ENCODE data around the gene WNT4. TPM values are rescaled to one million over a fixed set of nuclear protein-coding genes. Genes with fewer than 3 reads are reported as not detected.

Gene WNT4
- total and polyA plus RNA-seq, 2 of the 8 experiments (the other 6 are each of a cell fraction or from before 2014, with no cell fraction given): 1.3 to 6.6 TPM

DNA sequence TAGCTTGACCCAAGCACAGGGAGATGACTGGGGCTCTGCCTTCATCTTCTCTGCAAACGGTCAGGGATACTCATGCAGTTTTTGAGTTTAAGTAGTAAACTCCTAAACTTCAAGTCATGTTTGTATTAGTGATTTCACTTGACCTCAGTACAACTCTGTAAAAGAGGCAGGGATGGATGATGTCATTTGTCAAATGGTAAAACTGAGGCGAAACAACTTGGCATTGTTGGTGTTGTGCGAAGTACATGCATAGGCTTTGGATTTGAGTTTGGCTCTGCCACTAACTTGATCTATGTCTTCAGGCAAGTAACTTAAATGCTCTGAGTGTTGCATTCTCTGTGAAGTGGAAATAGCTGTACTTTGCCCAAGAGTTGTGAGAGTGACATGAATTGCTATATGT is 42.7 kb downstream of the WNT4 start:
- Histone ChIP-seq H4K5ac (ENCODE audit: insufficient read length, low read depth, low read length) (no peak overlapping the region), H4K20me1 (replicated peaks in 1 of 2; ENCODE audit: control insufficient read depth in 1 of 2, insufficient read depth in 2 of 2, low read length in 2 of 2) (peaks cover 0 to 2% of the 10 kb centered on the region in 2 experiments), H3K27me3 (replicated peaks in 1 of 4; ENCODE audit: control insufficient read depth in 3 of 4, extremely low read depth in 1 of 4, insufficient read depth in 3 of 4, low read length in 3 of 4) (no peaks in the 10 kb centered on the region), H4K8ac (ENCODE audit: extremely low read depth, insufficient read depth, low read length) (no peak overlapping the region), H3K9me3 (ENCODE audit: insufficient read depth in 2 of 2, low read depth in 1 of 2, low read length in 1 of 2) (no peaks in the 10 kb centered on the region), H3K4ac (replicated peaks; ENCODE audit: insufficient read length, low read depth, low read length) (no peak overlapping the region), H3K18ac (ENCODE audit: extremely low read depth, low read length) (no peak overlapping the region), H2BK15ac (ENCODE audit: low read length) (no peak overlapping the region), H3K4me3 (ENCODE audit: extremely low read depth in 1 of 4, insufficient read depth in 2 of 4, low read depth in 3 of 4, low read length in 4 of 4) (no peak overlapping the region), H3K4me2 (ENCODE audit: insufficient read depth in 1 of 2, low read depth in 2 of 2, low read length in 2 of 2) (no peak overlapping the region), H3K79me1 (ENCODE audit: low read depth, low read length) (0 out of 2 replicates have a peak, but pooled peaks cover 3% of the 10 kb centered on the region), H2BK5ac (ENCODE audit: low read depth, low read length) (no peak overlapping the region), H2BK20ac (ENCODE audit: low read length) (no peak overlapping the region), H4K91ac (replicated peaks; ENCODE audit: insufficient read length, low read length) (no peak overlapping the region), H2AK5ac (ENCODE audit: low read depth, low read length) (no peak overlapping the region), H2BK12ac (ENCODE audit: low read depth, low read length) (no peak overlapping the region), H3K23me2 (ENCODE audit: low read depth, low read length) (no peaks in the 10 kb centered on the region), H3K79me2 (ENCODE audit: control insufficient read depth in 1 of 2, insufficient read depth in 2 of 2, low read length in 2 of 2) (no peaks in the 10 kb centered on the region), H2BK120ac (replicated peaks; ENCODE audit: low read depth, low read length) (no peak overlapping the region), H3K9ac (replicated peaks in 1 of 4; ENCODE audit: extremely low read depth in 1 of 4, low read depth in 3 of 4, low read length in 3 of 4) (no peak overlapping the region), H3K56ac (replicated peaks; ENCODE audit: insufficient read length, low read depth, low read length) (no peak overlapping the region), H3K4me1 (replicated peaks in 1 of 4; ENCODE audit: control insufficient read depth in 3 of 4, insufficient read depth in 4 of 4, low read length in 3 of 4) (no peaks in the 10 kb centered on the region), H3K36me3 (ENCODE audit: control insufficient read depth in 2 of 4, insufficient read depth in 4 of 4, low read length in 3 of 4) (peaks cover 0 to 13% (median 5%) of the 10 kb centered on the region in 4 experiments; a peak in 3 of 8 replicates), H3K14ac (ENCODE audit: insufficient read length) (no peak overlapping the region), H3K23ac (ENCODE audit: insufficient read length) (no peak overlapping the region), H2AFZ (ENCODE audit: low read length) (no peak overlapping the region), H3K27ac (ENCODE audit: low read depth, low read length) (no peak overlapping the region)
- FAIRE-seq: no peak
- ChIA-PET POLR2A (ENCODE audit: partially characterized antibody) (interaction anchor here (1.0 kb wide), 1 partner anchor 47 kb away, joined by 3 read pairs; the partner anchor contains the start of gene CDC42), CTCF (ENCODE audit: partially characterized antibody) (interaction anchor here (0.7 to 2.1 kb wide), 7 partner anchors 9 to 316 kb away, joined by 3 to 6 read pairs (median 3); no protein-coding TSS in a partner anchor)
- 98% methylated on average over 3 of the region's 3 CpGs; no CpG with 5 or more reads in 1 of the 2 experiments for WGBS, 2 experiments (ENCODE audit: extremely low coverage in 1 of 2, insufficient coverage in 1 of 2, insufficient read length in 1 of 2, insufficient replicate concordance in 2 of 2, low coverage in 1 of 2, low lambda C conversion rate in 2 of 2, missing lambda C conversion rate in 1 of 2)
- no peak for DNase-seq (ENCODE audit: low read depth in 1 of 2, low spot score in 2 of 2)
- TF ChIP-seq RBBP5 (IDR thresholded peaks at IDR 0.05; ENCODE audit: borderline replicate concordance, low read depth, low read length): no peak
- TF ChIP-seq KDM1A (IDR thresholded peaks at IDR 0.05; ENCODE audit: borderline replicate concordance, low read length): no peak
- no peak for TF ChIP-seq TAF7 (optimal IDR thresholded peaks at IDR 0.05; ENCODE audit: borderline replicate concordance, low read depth, low read length)
- no peak for TF ChIP-seq JUND (IDR thresholded peaks at IDR 0.05; ENCODE audit: low read length)
- TF ChIP-seq BACH1 (IDR thresholded peaks at IDR 0.05; ENCODE audit: low read length): no peak
- TF ChIP-seq CBX5 (IDR thresholded peaks at IDR 0.05; ENCODE audit: low read depth, low read length): no peak
- TF ChIP-seq SAP30 (IDR thresholded peaks at IDR 0.05; ENCODE audit: insufficient read depth, insufficient replicate concordance, low read length): no peak
- no peak for TF ChIP-seq MAFK (IDR thresholded peaks at IDR 0.05; ENCODE audit: low read depth, low read length)
- TF ChIP-seq SUZ12 (IDR thresholded peaks at IDR 0.05; ENCODE audit: low read length): no peak
- TF ChIP-seq SP1 (IDR thresholded peaks at IDR 0.05; ENCODE audit: low read depth, low read length): no peak
- TF ChIP-seq RFX5 (IDR thresholded peaks at IDR 0.05; ENCODE audit: borderline replicate concordance, low read depth, low read length): no peak
